GM21723 (cell line): ENCODE results near the gene STIM1.
A peak's percentile ranks its signal among the peaks of the same experiment; 100 is the strongest.

Experiments used
- ATAC-seq: cut with Tn5 transposase; IDR thresholded peaks from one replicate; pipeline ENCODE4 v1.9.1; 2021; ENCODE audit warnings: mild to moderate bottlenecking, moderate library complexity; ENCODE audit not compliant: unreplicated experiment

The STIM1 gene

GRCh38 chr11:3944198-3944597, 88.7 kb downstream of the STIM1 start:
- no peak for ATAC-seq

GRCh38 chr11:3946455-3947017, 91.1 kb downstream of the STIM1 start:
- ATAC-seq: no peak

DNA sequence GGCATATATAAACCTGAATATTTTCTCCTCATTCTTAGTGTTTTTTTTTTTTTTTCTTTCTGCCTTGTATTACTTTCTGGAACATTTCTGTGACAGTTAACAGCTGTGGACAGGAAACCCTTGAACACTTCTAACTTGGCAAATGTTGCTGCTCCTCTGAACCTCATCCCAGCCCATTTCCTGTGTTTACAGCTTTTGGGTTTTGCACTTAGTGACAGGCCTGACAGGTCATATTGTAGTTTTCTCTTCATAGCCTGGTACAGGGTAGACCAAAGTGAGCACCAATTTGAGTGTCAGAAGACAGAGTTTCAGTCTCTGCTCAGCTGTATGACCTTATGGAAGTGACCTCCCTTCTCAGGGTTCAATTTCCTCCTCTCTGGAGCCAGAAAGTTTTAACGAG, 91.6 kb downstream of the STIM1 start:
- ATAC-seq: peak; percentile 75

GRCh38 chr11:3949125-3949524, 93.7 kb downstream of the STIM1 start:
- ATAC-seq: peak; percentile 73

GRCh38 chr11:3950996-3951660, 95.7 kb downstream of the STIM1 start:
- no peak for ATAC-seq

- ATAC-seq: no peak
These were observed 97.3 kb downstream of the STIM1 start for GRCh38 chr11:3952715-3953114.

- ATAC-seq: no peak
These were observed 97.9 kb downstream of the STIM1 start for GRCh38 chr11:3953327-3953726.

- no peak for ATAC-seq
These were observed 99.2 kb downstream of the STIM1 start for GRCh38 chr11:3954448-3955298.

DNA sequence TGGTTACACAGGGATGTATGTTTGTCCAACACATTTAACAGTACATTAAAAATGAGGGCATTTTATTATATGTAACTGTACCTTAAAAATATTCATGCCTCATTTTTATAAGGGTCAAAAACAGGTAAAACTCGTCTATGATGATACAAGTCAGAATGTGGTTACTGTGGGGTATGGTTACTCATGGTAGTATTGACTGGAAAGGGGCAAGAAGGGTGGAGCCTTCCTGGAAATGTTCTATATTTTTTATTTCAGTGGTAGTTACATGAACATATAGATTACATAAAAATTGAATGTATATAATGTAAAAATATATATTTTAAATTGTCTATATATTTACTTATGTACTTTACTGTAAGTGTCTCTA, 99.8 kb downstream of the STIM1 start:
- no peak for ATAC-seq

- no peak for ATAC-seq
These were observed 100.6 kb downstream of the STIM1 start for GRCh38 chr11:3956038-3956437.

DNA sequence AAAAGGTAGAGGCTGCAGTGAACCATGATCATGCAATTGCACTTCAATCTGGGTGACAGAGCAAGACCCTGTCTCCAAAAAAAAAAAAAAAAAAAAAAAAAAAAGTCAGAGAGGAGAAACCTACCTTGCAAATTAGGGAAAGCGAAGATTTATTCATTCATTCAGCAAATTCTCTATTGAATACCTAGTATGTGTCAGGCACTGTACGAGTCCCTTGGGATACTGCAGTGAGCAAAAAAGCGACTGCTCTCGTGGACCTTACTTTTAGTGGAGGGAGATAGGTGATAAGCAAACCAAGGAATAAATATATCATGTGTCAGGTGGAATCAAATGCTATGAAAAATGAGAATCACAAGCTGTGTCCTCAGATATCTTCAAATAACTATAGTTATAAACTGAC, 101.3 kb downstream of the STIM1 start:
- ATAC-seq: no peak

GRCh38 chr11:3957437-3957836, 102.0 kb downstream of the STIM1 start:
- ATAC-seq: no peak

DNA sequence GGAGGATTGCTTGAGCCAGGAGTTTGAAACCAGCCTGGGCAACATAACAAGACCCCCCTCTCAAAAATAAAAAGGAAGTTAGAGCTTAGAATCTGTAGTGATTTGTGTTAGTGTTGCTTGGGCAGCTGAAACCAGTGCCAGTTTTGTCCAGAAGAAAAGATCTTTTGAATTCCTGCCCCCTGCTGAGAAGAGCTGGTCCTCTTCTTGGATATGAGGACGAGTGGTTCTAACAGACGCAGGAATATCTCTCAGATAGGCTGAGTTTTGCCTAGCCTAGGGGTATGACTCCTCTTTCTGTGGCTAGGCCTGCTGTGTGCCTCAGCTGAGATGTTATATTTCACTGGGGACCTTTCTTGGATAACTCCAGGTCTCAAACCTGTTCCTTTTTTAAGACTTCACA, 102.8 kb downstream of the STIM1 start:
- ATAC-seq: no peak

DNA sequence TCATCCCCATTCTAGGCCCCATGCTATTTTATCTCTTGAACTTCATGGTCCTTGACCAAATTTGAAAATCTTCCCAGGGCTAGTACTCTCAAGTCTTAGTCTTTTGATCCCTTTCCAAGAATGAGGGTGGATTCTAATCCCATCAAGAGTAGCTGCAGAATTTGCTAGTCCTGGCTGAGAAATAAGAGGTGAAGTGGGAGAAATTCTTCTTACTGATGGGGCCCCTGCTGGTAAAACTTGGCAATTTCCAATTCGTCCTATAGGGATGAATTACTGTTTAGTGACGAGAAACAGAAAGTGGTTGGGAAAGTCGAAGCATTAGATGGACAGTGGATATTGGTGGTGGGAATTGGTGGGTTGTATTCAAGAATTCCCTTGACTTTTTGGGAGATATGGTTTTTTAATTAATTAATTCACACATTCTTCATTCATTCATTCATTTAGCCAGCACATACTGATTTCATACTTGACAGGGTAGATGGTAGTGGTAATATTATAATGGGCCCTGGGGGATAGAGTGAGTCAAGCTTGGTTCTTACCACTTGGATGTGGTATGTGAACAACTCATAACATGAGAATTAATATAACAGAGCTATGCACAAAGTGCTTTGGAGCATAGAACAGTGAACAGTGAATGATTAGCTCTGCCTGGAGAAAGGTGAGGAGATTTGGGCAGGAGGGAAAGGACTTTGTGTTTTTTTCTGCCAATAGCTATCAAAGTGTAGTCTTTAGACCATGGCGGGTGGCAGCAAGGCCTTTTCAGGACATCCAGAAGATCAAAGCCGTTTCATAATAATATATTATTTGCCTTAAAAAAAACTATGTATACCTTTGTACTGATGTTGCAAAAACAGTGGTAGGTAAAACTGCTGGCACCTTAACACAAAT, 103.8 kb downstream of the STIM1 start:
- no peak for ATAC-seq

DNA sequence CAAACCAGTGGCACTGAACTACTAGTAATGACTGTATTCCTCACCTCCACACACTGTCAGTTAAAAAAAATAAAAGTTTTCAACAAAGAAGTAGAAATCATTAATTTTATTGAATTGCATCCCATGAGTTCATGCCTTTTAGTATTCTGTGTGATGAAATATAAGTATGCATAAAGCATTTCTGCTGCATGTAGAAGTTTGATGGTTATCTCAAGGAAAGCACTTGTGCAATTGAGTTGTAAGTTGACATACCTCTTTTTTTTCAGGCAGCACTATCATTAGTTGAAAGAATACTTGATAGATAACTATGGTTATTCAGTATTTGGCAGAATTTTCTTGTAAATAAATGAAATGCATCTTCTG, 104.4 kb downstream of the STIM1 start:
- ATAC-seq: no peak

GRCh38 chr11:3962406-3962840, 107.0 kb downstream of the STIM1 start:
- ATAC-seq: no peak

DNA sequence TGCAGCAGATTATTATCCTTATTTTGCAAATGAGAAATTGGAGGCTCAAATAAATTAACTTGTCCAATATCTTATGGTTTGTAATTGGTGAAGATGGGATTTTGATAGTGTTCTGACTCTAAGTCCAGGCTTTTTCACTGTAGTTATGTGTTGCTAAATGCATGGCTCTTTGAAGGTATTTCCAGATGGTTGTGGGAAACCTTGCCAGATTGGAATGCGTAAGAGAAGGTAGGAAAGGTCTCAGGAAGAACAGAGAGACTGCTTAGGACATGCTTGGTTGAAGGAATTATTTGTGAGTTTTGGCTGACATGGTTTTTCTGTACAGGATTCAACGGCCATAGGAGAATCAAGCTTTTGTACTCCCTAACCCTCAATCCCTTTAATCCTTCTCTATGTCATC, 108.6 kb downstream of the STIM1 start:
- no peak for ATAC-seq

- ATAC-seq: no peak
These were observed 109.6 kb downstream of the STIM1 start for GRCh38 chr11:3964935-3965604.

DNA sequence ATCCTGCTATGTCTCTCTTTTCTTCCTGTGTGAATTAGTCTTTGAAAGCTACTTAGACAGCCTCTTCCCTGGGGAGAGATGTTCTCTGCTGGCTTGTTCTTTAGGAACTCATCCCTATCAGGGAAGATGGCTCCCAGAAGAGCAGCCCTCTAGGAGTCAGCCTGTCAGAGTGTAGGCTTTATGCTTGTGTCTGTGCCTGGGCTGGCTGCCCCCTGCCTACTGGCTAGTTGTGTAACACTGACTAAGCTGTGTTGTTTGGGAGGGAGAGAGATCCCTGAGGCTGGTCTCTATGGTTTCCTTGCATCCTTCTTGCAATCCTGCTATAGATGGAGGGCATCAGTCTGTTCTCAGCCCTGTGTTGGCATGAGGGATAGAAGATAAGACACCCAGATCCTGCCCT, 112.2 kb downstream of the STIM1 start:
- ATAC-seq: no peak

- no peak for ATAC-seq
These were observed 113.7 kb downstream of the STIM1 start for GRCh38 chr11:3969200-3969599.

DNA sequence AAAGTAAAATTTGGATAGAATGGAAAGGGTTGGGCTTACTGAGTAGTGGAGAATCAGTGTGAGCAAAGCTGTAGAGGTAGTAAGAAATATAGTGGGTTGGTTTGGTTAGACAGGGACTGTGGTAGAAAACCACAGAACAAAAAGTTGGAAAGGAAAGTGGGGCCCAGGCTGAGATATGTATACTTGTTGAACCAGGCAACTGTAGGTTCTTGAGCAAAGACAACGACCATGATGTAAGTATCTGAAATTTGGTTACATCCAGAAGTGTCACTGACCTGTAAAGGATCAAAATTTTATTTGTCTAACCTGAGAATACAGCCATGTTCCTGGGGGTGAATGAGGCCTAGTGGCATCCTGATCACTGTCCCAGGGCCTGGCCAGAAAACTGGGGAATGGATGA, 114.1 kb downstream of the STIM1 start:
- no peak for ATAC-seq
